CD14-positive monocyte (primary cell): ENCODE measurements around the gene SLIT3. TPM values are rescaled to one million over a fixed set of nuclear protein-coding genes. Genes with fewer than 3 reads are reported as not detected.

Experiments
- DNase-seq, 3 donors: peaks; one replicate each; pipeline ENCODE4 v3.0.0-alpha.2; 2011 to 2022
- H2AFZ ChIP-seq: 2 replicates; pipeline ENCODE4 v1.6.0; 2012; ENCODE audit warnings: mild to moderate bottlenecking, low read depth, low read length, inconsistent platforms; ENCODE audit not compliant: insufficient read depth, poor library complexity, severe bottlenecking
- H3K27ac ChIP-seq, 2 donors: 1 replicate in 1 of 2; 2 replicates in 1 of 2; pipeline ENCODE4 v1.5.1; 2012 to 2013; ENCODE audit warnings: low read length in 2 of 2, control low read depth in 1 of 2, inconsistent platforms in 1 of 2, low read depth in 1 of 2, mild to moderate bottlenecking in 1 of 2
- H3K27me3 ChIP-seq, 2 donors: one replicate each; pipeline versions ENCODE4 v1.6.0 to v1.6.1; 2011 to 2013; ENCODE audit warnings: low read length in 2 of 2; ENCODE audit not compliant: control insufficient read depth in 2 of 2, insufficient read depth in 2 of 2
- H3K36me3 ChIP-seq, 2 donors: replicated peaks in 1 of 2; 1 replicate in 1 of 2; 2 replicates in 1 of 2; pipeline versions ENCODE4 v1.5.1 to v1.6.1; 2012 to 2013; ENCODE audit warnings: low read length in 2 of 2, control low read depth in 1 of 2, inconsistent platforms in 1 of 2, mild to moderate bottlenecking in 1 of 2; ENCODE audit not compliant: insufficient read depth in 2 of 2, control insufficient read depth in 1 of 2
- H3K4me1 ChIP-seq, 2 donors: 1 replicate in 1 of 2; 2 replicates in 1 of 2; pipeline versions ENCODE4 v1.5.1 to v1.6.1; 2012 to 2013; ENCODE audit warnings: low read length in 2 of 2, control low read depth in 1 of 2, inconsistent platforms in 1 of 2, mild to moderate bottlenecking in 1 of 2, moderate library complexity in 1 of 2; ENCODE audit not compliant: insufficient read depth in 2 of 2, control insufficient read depth in 1 of 2
- H3K4me2 ChIP-seq: replicated peaks from 2 replicates; pipeline ENCODE3; 2012; ENCODE audit warnings: low read length, moderate library complexity, mild to moderate bottlenecking; ENCODE audit not compliant: poor library complexity, severe bottlenecking; ENCODE audit errors: extremely low read depth
- H3K4me3 ChIP-seq, 3 experiments: fragments of 200-600 bp in 1 of 3; sonication (generic) in 1 of 3; replicated peaks in 1 of 3; 1 replicate in 2 of 3; 2 replicates in 1 of 3; pipeline ENCODE4 v1.5.1; 2011 to 2013; ENCODE audit warnings: low read length in 3 of 3, mild to moderate bottlenecking in 3 of 3, control low read depth in 2 of 3, low read depth in 2 of 3, inconsistent platforms in 1 of 3, moderate library complexity in 1 of 3
- H3K79me2 ChIP-seq: 2 replicates; pipeline ENCODE4 v1.6.0; 2012; ENCODE audit warnings: mild to moderate bottlenecking, control low read depth, inconsistent platforms, low read length, moderate library complexity; ENCODE audit not compliant: insufficient read depth
- H3K9ac ChIP-seq: 2 replicates; pipeline ENCODE4 v1.6.0; 2017; ENCODE audit warnings: low read length, mild to moderate bottlenecking; ENCODE audit not compliant: insufficient read depth, poor library complexity, severe bottlenecking
- H3K9me3 ChIP-seq, 2 donors: replicated peaks in 1 of 2; 1 replicate in 1 of 2; 2 replicates in 1 of 2; pipeline versions ENCODE4 v1.5.1 to v1.6.1; 2012 to 2013; ENCODE audit warnings: low read length in 2 of 2, control low read depth in 1 of 2; ENCODE audit not compliant: control insufficient read depth in 1 of 2, insufficient read depth in 1 of 2
- H4K20me1 ChIP-seq: 2 replicates; pipeline ENCODE4 v1.6.0; 2012; ENCODE audit warnings: mild to moderate bottlenecking, low read length, control low read depth, moderate library complexity; ENCODE audit not compliant: insufficient read depth
- H3K27ac Mint-ChIP-seq, 7 donors: one replicate each; pipeline ENCODE4 v1.8.0; 2020; ENCODE audit warnings: mild to moderate bottlenecking in 7 of 7, mixed read lengths in 7 of 7, moderate library complexity in 6 of 7, inconsistent platforms in 2 of 7
- H3K27me3 Mint-ChIP-seq, 3 donors: one replicate each; pipeline ENCODE4 v1.8.0; 2021 to 2022; ENCODE audit warnings: low read depth in 3 of 3, mild to moderate bottlenecking in 3 of 3, mixed read lengths in 3 of 3, moderate library complexity in 3 of 3, inconsistent platforms in 1 of 3
- H3K36me3 Mint-ChIP-seq, 2 donors: one replicate each; pipeline ENCODE4 v1.8.0; 2020; ENCODE audit warnings: mixed read lengths in 2 of 2, inconsistent platforms in 1 of 2, mild to moderate bottlenecking in 1 of 2
- H3K4me1 Mint-ChIP-seq: one replicate; pipeline ENCODE4 v1.8.0; 2020; ENCODE audit warnings: mild to moderate bottlenecking, mixed read lengths
- H3K4me3 Mint-ChIP-seq, 2 donors: one replicate each; pipeline ENCODE4 v1.8.0; 2020; ENCODE audit warnings: mild to moderate bottlenecking in 2 of 2, mixed read lengths in 2 of 2, moderate library complexity in 1 of 2
- H3K9me3 Mint-ChIP-seq, 7 donors: one replicate each; pipeline ENCODE4 v1.8.0; 2020 to 2022; ENCODE audit warnings: mixed read lengths in 7 of 7, mild to moderate bottlenecking in 6 of 7, moderate library complexity in 6 of 7, inconsistent platforms in 2 of 7
- WGBS: methylation state at CpG from one replicate; pipeline ENCODE4 v1.1.5; 2013; ENCODE audit warnings: missing lambda C conversion rate; ENCODE audit not compliant: insufficient coverage; 5-methylcytosine and 5-hydroxymethylcytosine counted together
- intact Hi-C, 2 donors: fragments of 100-400 bp; cut with micrococcal nuclease; formaldehyde crosslinking; loops; one replicate each; pipeline versions ENCODE4 v1.15.0 to v1.15.1; 2023
- polyA plus RNA-seq, 3 donors: library from polyadenylated mRNA; depleted of rRNA in 1 of 3; unstranded in 2 of 3; stranded (reverse) in 1 of 3; fragments of 300-500 nt in 2 of 3; fragments of >200 nt in 1 of 3; fragmentation: Illumina TruSeq in 2 of 3; gene quantifications; 1 replicate in 2 of 3; 2 replicates in 1 of 3; pipeline ENCODE4 v1.2.3, GENCODE V29; 2012 to 2021
- TF ChIP-seq, protein P1 (sequence below): fragments of 200-600 bp; IDR thresholded peaks from one replicate; pipeline ENCODE4 v1.8.0; 2022; ENCODE audit warnings: antibody characterized with exemption, mild to moderate bottlenecking

SLIT3 gene
- polyA plus RNA-seq, 3 donors: not detected

DNA sequence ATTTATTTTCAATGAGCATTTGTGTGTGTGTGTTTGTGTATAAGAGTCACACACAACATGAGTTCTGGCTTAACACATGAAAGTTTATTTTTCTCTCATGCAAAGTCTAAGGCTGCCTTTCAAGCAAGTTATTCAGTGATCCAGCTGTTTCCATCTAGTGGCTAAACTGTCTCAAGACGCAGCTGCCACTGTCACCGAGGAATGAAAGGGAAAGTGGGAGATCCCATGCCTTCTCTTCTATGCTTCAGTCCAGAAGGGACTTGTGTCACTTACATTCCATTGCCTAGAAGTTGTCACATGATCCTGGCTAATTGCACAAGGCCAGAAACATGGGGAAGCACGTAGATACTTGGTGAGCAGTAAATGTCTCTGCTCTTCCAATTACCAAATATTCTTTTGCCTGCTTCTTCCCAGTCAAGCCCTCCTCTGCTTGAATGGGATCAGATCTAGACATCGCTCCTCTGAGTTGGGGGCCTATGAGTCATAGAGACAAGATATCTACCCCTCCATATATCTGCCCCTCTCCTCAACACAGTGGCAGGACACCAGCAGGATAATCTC, 30.4 kb upstream of the SLIT3 start:
- Histone ChIP-seq H3K9ac (no peak overlapping the region), H2AFZ (no peak overlapping the region), H3K4me3 (no peak overlapping the region), H3K4me1 (no peaks in the 10 kb centered on the region), H3K27ac (no peak overlapping the region), H4K20me1 (no peaks in the 10 kb centered on the region), H3K36me3 (no peaks in the 10 kb centered on the region), H3K27me3 (no peaks in the 10 kb centered on the region), H3K4me2 (no peak overlapping the region), H3K9me3 (no peaks in the 10 kb centered on the region), H3K79me2 (no peaks in the 10 kb centered on the region)
- DNase-seq: no peak
- Mint-ChIP-seq H3K36me3 (no peaks in the 10 kb centered on the region), H3K4me3 (no peak overlapping the region), H3K27ac (no peak overlapping the region), H3K4me1 (no peaks in the 10 kb centered on the region), H3K27me3 (peaks cover 1 to 6% (median 1%) of the 10 kb centered on the region in 3 donors), H3K9me3 (peaks cover 0 to 4% (median 2%) of the 10 kb centered on the region in 7 donors)
- TF ChIP-seq, protein P1, sequence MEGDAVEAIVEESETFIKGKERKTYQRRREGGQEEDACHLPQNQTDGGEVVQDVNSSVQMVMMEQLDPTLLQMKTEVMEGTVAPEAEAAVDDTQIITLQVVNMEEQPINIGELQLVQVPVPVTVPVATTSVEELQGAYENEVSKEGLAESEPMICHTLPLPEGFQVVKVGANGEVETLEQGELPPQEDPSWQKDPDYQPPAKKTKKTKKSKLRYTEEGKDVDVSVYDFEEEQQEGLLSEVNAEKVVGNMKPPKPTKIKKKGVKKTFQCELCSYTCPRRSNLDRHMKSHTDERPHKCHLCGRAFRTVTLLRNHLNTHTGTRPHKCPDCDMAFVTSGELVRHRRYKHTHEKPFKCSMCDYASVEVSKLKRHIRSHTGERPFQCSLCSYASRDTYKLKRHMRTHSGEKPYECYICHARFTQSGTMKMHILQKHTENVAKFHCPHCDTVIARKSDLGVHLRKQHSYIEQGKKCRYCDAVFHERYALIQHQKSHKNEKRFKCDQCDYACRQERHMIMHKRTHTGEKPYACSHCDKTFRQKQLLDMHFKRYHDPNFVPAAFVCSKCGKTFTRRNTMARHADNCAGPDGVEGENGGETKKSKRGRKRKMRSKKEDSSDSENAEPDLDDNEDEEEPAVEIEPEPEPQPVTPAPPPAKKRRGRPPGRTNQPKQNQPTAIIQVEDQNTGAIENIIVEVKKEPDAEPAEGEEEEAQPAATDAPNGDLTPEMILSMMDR: no peak
- intact Hi-C loops: no loop called here
- 100% methylated on average over 1 of the region's 4 CpGs for WGBS

DNA sequence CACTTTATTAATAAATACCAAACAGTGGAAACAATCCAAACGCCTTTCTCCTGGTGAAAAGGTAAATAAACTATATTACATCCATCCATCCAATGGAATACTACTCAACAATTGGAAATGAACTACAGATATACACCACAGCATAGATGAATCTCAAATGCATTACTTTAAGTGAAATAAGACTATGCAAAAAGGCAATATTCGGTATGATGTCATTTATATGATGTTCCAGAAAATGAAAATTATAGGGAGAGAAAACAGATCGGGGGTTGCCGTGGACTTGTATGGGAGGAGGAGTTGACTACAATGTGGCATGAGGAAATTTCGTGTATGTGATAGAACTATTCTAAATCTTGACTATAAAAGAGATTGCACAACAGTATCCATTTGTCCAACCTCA, 27.5 kb upstream of the SLIT3 start:
- Histone ChIP-seq H3K27ac (no peak overlapping the region), H3K36me3 (no peaks in the 10 kb centered on the region), H3K4me2 (no peak overlapping the region), H4K20me1 (no peaks in the 10 kb centered on the region), H3K27me3 (no peaks in the 10 kb centered on the region), H3K4me3 (no peak overlapping the region), H3K9ac (no peak overlapping the region), H3K9me3 (no peaks in the 10 kb centered on the region), H2AFZ (no peak overlapping the region), H3K79me2 (no peaks in the 10 kb centered on the region), H3K4me1 (no peaks in the 10 kb centered on the region)
- H3K27ac Mint-ChIP-seq: no peak overlapping the region
- H3K27me3 Mint-ChIP-seq: peaks cover 1 to 9% (median 6%) of the 10 kb centered on the region in 3 donors
- WGBS: 83% methylated on average over 1 of the region's 5 CpGs
- H3K36me3 Mint-ChIP-seq: no peaks in the 10 kb centered on the region
- H3K4me1 Mint-ChIP-seq: no peaks in the 10 kb centered on the region
- no peak overlapping the region for H3K4me3 Mint-ChIP-seq
- no peak for DNase-seq
- intact Hi-C loops: no loop called here
- H3K9me3 Mint-ChIP-seq: peaks cover 0 to 4% (median 2%) of the 10 kb centered on the region in 7 donors
- TF ChIP-seq, protein P1: no peak
